HepG2 (cell line): ENCODE measurements around the gene CD7. TPM values are rescaled to one million over a fixed set of nuclear protein-coding genes. Genes with fewer than 3 reads are reported as not detected.

Experiments
- CBX5 ChIP-seq: sonication (generic); formaldehyde crosslinking; IDR thresholded peaks from 2 replicates; pipeline ENCODE4 v1.4.0; 2020; ENCODE audit warnings: missing genetic modification reagents, borderline replicate concordance
- ELF1 ChIP-seq: sonication (generic); formaldehyde crosslinking; IDR thresholded peaks from 2 replicates; pipeline ENCODE4 v1.4.0; 2020; ENCODE audit warnings: missing genetic modification reagents
- FOXC1 ChIP-seq: sonication (generic); formaldehyde crosslinking; IDR thresholded peaks from 2 replicates; pipeline ENCODE4 v1.8.0; 2022; ENCODE audit warnings: mild to moderate bottlenecking, missing genetic modification reagents, borderline replicate concordance
- FOXJ3 ChIP-seq: sonication (generic); formaldehyde crosslinking; IDR thresholded peaks from 2 replicates; pipeline ENCODE4 v1.4.0; 2020; ENCODE audit warnings: missing genetic modification reagents, mild to moderate bottlenecking, borderline replicate concordance
- HCFC1 ChIP-seq: fragments of 150-350 bp; IDR thresholded peaks from 2 replicates; pipeline ENCODE4 v1.6.1; 2014; ENCODE audit warnings: low read depth, low read length
- HNF4A ChIP-seq: sonication (generic); formaldehyde crosslinking; IDR thresholded peaks from 2 replicates; pipeline ENCODE4 v1.4.0; 2020; ENCODE audit warnings: missing genetic modification reagents
- HOXA3 ChIP-seq: sonication (generic); formaldehyde crosslinking; IDR thresholded peaks from 2 replicates; pipeline ENCODE4 v1.5.0; 2020; ENCODE audit warnings: missing genetic modification reagents
- KDM3A ChIP-seq: IDR thresholded peaks from 2 replicates; pipeline ENCODE4 v1.6.1; 2018; ENCODE audit warnings: low read depth, missing compliant biosample characterization
- KDM5B ChIP-seq: sonication (generic); formaldehyde crosslinking; IDR thresholded peaks from 2 replicates; pipeline ENCODE4 v1.4.0; 2020; ENCODE audit warnings: missing genetic modification reagents, mild to moderate bottlenecking, borderline replicate concordance
- MIXL1 ChIP-seq: IDR thresholded peaks from 2 replicates; pipeline ENCODE4 v1.6.1; 2016
- MYC ChIP-seq: sonication (generic); formaldehyde crosslinking; IDR thresholded peaks from 2 replicates; pipeline ENCODE4 v1.9.0; 2021; ENCODE audit warnings: missing genetic modification reagents, borderline replicate concordance
- NRL ChIP-seq: sonication (generic); formaldehyde crosslinking; IDR thresholded peaks from 2 replicates; pipeline ENCODE4 v1.5.0; 2020; ENCODE audit warnings: missing genetic modification reagents, mild to moderate bottlenecking, moderate library complexity, borderline replicate concordance
- RXRA ChIP-seq: sonication (generic); formaldehyde crosslinking; IDR thresholded peaks from 2 replicates; pipeline ENCODE4 v1.5.1; 2020; ENCODE audit warnings: missing genetic modification reagents
- SMARCC2 ChIP-seq: fragments of 450-650 bp; IDR thresholded peaks from 2 replicates; pipeline ENCODE4 v1.6.1; 2017; ENCODE audit warnings: antibody characterized with exemption, mild to moderate bottlenecking
- SSRP1 ChIP-seq: IDR thresholded peaks from 2 replicates; pipeline ENCODE4 v1.6.1; 2016; ENCODE audit warnings: control low read depth
- ZBTB20 ChIP-seq: sonication (generic); formaldehyde crosslinking; IDR thresholded peaks from 2 replicates; pipeline ENCODE4 v1.8.1; 2023; ENCODE audit warnings: missing genetic modification reagents, low read depth, mild to moderate bottlenecking, borderline replicate concordance
- ZBTB38 ChIP-seq: sonication (generic); formaldehyde crosslinking; IDR thresholded peaks from 2 replicates; pipeline ENCODE4 v1.5.1; 2020; ENCODE audit warnings: mild to moderate bottlenecking, missing genetic modification reagents
- ZBTB7B ChIP-seq: sonication (generic); formaldehyde crosslinking; IDR thresholded peaks from 2 replicates; pipeline ENCODE4 v1.4.0; 2020; ENCODE audit warnings: missing genetic modification reagents
- ZNF430 ChIP-seq: sonication (generic); formaldehyde crosslinking; IDR thresholded peaks from 2 replicates; pipeline ENCODE4 v1.9.0; 2021; ENCODE audit warnings: mild to moderate bottlenecking, missing genetic modification reagents
- ZNF678 ChIP-seq: sonication (generic); formaldehyde crosslinking; IDR thresholded peaks from 2 replicates; pipeline ENCODE4 v1.4.0; 2020; ENCODE audit warnings: mild to moderate bottlenecking, missing genetic modification reagents
- polyA plus RNA-seq, 8 experiments: library from polyadenylated mRNA; depleted of rRNA in 3 of 8; stranded (reverse) in 7 of 8; unstranded in 1 of 8; fragments of >200 nt; fragmentation: Illumina TruSeq in 4 of 8; extraction: Trizol in 4 of 8; gene quantifications; 2 replicates each; pipeline versions ENCODE4 v1.2.1 to v1.2.3, GENCODE V29; 2011 to 2016; ENCODE audit warnings: low read depth in 4 of 8, missing spikeins in 1 of 8, mixed read lengths in 1 of 8; ENCODE audit not compliant: insufficient read depth in 1 of 8
- total RNA-seq, 5 experiments: library from RNA; depleted of rRNA; stranded (reverse); fragments of >200 nt; fragmentation: Illumina TruSeq; extraction: Trizol; gene quantifications; 2 replicates each; pipeline ENCODE4 v1.2.3, GENCODE V29; 2016; ENCODE audit warnings: low read depth in 1 of 5
- TF ChIP-seq, protein P1 (sequence below): sonication (generic); formaldehyde crosslinking; IDR thresholded peaks from 2 replicates; pipeline ENCODE4 v1.4.0; 2020; ENCODE audit warnings: missing genetic modification reagents
- TF ChIP-seq, protein P2 (sequence below): IDR thresholded peaks from 2 replicates; pipeline ENCODE4 v1.6.1; 2016; ENCODE audit warnings: low read depth, control low read depth
- TF ChIP-seq, protein P3 (sequence below): sonication (generic); formaldehyde crosslinking; IDR thresholded peaks from 2 replicates; pipeline ENCODE4 v1.5.1; 2020; ENCODE audit warnings: mild to moderate bottlenecking, missing genetic modification reagents, borderline replicate concordance
- TF ChIP-seq, protein P4 (sequence below): sonication (generic); formaldehyde crosslinking; IDR thresholded peaks from 2 replicates; pipeline ENCODE4 v1.8.1; 2023; ENCODE audit warnings: mild to moderate bottlenecking, missing genetic modification reagents

The CD7 gene
- total and polyA plus RNA-seq, 2 of the 13 experiments (the other 11 are each of a cell fraction or from before 2014, with no cell fraction given) = 67.6 to 76.4 TPM

DNA sequence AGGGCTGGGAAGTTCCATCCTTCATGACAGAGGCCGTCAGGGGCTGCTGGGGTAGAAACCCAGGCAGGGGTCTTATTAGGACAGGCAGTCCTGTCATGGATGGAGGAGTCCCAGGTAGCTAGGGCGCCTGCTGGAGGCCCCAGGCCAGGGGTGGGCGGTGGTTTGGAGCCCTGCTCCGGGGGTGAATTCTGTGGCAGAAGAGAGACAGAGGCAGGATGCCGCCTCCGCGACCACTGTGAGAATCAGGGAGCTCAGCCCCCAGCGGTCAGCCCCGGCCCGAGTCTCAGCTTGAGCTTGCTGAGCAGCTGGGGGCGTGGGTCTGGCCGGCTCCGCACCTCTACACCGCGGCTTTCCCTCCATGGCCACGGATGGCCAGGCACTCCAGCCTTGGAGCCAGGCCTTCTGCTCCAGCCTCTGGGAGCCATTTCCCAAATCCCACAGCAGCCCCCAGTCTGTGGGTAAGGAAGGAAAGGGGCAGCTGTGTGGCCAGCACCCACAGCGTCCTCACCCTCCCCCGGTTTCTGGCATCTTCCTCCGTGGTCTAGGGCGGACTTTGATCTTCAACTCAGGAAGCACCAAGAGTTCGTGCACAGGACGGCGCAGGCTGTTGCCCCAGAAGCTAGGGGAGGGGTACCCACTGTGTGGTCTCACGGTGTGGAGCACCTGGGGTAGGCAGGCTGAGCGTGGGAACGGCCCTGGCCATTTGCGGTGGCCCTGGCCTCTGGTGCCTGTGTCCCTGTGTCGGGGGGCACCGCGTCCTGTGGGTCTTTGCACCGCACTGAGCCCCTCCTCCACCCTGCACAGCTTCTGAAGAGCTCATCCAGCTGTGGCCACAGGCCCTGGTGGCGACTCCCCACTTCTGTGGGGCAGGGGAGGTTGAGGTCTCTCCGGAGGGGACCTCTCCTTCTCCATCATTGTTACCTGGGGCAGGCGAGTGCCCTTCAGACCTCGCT lies 14.1 kb downstream of the CD7 start (continued):
- TF ChIP-seq ZNF430 (CRISPR knock-in tag) = no peak
- TF ChIP-seq HNF4A (CRISPR knock-in tag) = peak; percentile 98
- no peak for TF ChIP-seq MIXL1 (CRISPR knock-in tag)
- TF ChIP-seq, protein P1, sequence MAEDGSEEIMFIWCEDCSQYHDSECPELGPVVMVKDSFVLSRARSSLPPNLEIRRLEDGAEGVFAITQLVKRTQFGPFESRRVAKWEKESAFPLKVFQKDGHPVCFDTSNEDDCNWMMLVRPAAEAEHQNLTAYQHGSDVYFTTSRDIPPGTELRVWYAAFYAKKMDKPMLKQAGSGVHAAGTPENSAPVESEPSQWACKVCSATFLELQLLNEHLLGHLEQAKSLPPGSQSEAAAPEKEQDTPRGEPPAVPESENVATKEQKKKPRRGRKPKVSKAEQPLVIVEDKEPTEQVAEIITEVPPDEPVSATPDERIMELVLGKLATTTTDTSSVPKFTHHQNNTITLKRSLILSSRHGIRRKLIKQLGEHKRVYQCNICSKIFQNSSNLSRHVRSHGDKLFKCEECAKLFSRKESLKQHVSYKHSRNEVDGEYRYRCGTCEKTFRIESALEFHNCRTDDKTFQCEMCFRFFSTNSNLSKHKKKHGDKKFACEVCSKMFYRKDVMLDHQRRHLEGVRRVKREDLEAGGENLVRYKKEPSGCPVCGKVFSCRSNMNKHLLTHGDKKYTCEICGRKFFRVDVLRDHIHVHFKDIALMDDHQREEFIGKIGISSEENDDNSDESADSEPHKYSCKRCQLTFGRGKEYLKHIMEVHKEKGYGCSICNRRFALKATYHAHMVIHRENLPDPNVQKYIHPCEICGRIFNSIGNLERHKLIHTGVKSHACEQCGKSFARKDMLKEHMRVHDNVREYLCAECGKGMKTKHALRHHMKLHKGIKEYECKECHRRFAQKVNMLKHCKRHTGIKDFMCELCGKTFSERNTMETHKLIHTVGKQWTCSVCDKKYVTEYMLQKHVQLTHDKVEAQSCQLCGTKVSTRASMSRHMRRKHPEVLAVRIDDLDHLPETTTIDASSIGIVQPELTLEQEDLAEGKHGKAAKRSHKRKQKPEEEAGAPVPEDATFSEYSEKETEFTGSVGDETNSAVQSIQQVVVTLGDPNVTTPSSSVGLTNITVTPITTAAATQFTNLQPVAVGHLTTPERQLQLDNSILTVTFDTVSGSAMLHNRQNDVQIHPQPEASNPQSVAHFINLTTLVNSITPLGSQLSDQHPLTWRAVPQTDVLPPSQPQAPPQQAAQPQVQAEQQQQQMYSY (CRISPR knock-in tag) = no peak
- TF ChIP-seq MYC (CRISPR knock-in tag) = peak; percentile 66
- peak; percentile 59; the same call in 1 of the 2 replicates for TF ChIP-seq KDM5B (CRISPR knock-in tag)
- TF ChIP-seq NRL (CRISPR knock-in tag) = peak; percentile 92; the same call in 1 of the 2 replicates
- TF ChIP-seq HCFC1 = no peak
- peak; percentile 73 for TF ChIP-seq RXRA (CRISPR knock-in tag)
- peak; percentile 64 for TF ChIP-seq ELF1 (CRISPR knock-in tag)
- TF ChIP-seq HOXA3 = peak; percentile 78
- no peak for TF ChIP-seq FOXJ3 (CRISPR knock-in tag)
- TF ChIP-seq ZNF678 (CRISPR knock-in tag) = 0 out of 2 replicates have a peak, but pooled peaks have one; percentile 39
- TF ChIP-seq, protein P2, sequence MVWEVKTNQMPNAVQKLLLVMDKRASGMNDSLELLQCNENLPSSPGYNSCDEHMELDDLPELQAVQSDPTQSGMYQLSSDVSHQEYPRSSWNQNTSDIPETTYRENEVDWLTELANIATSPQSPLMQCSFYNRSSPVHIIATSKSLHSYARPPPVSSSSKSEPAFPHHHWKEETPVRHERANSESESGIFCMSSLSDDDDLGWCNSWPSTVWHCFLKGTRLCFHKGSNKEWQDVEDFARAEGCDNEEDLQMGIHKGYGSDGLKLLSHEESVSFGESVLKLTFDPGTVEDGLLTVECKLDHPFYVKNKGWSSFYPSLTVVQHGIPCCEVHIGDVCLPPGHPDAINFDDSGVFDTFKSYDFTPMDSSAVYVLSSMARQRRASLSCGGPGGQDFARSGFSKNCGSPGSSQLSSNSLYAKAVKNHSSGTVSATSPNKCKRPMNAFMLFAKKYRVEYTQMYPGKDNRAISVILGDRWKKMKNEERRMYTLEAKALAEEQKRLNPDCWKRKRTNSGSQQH (CRISPR knock-in tag) = no peak
- peak; percentile 92 for TF ChIP-seq ZBTB20 (CRISPR knock-in tag)
- peak; percentile 90 for TF ChIP-seq ZBTB7B (CRISPR knock-in tag)
- TF ChIP-seq FOXC1 (CRISPR knock-in tag) = no peak
- TF ChIP-seq, protein P3, sequence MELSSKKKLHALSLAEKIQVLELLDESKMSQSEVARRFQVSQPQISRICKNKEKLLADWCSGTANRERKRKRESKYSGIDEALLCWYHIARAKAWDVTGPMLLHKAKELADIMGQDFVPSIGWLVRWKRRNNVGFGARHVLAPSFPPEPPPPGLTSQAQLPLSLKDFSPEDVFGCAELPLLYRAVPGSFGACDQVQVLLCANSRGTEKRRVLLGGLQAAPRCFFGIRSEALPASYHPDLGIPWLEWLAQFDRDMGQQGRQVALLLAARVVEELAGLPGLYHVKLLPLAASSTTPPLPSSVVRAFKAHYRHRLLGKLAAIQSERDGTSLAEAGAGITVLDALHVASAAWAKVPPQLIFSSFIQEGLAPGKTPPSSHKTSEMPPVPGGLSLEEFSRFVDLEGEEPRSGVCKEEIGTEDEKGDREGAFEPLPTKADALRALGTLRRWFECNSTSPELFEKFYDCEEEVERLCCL = no peak; the same call in 1 of the 2 replicates
- peak; percentile 88 for TF ChIP-seq ZBTB38
- 0 out of 2 replicates have a peak, but pooled peaks have one; percentile 37 for TF ChIP-seq KDM3A (CRISPR knock-in tag)
- TF ChIP-seq, protein P4, sequence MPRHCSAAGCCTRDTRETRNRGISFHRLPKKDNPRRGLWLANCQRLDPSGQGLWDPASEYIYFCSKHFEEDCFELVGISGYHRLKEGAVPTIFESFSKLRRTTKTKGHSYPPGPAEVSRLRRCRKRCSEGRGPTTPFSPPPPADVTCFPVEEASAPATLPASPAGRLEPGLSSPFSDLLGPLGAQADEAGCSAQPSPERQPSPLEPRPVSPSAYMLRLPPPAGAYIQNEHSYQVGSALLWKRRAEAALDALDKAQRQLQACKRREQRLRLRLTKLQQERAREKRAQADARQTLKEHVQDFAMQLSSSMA = no peak
- TF ChIP-seq SSRP1 (CRISPR knock-in tag) = no peak
- TF ChIP-seq SMARCC2 = no peak
- 0 out of 2 replicates have a peak, but pooled peaks have one; percentile 14 for TF ChIP-seq CBX5 (CRISPR knock-in tag)
